Measurements from ENCODE around the gene EZH2. TPM values are rescaled to one million over a fixed set of nuclear protein-coding genes. Genes with fewer than 3 reads are reported as not detected.

EZH2 gene
- total RNA-seq, 1 donor from 2014 or later, result 37.5 TPM

DNA sequence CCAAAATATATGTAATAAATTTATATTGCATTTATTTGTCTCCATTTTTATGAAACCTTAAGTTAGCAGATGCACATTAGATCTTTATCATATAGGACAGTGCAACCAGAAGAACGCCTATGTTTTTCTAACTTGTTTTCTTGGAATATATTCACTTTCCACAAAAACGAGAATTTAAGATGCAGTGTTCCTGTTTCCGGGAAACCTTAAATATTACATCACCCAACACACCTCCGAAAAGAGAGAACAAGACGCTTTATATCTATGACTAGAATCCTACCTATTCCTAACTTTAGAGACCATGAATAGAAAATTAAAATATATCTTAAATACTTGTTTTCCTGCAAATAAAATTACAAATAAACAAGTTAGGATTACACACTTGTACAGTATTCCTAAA lies 1.9 kb downstream of the EZH2 start:
- TF ChIP-seq, protein P1, sequence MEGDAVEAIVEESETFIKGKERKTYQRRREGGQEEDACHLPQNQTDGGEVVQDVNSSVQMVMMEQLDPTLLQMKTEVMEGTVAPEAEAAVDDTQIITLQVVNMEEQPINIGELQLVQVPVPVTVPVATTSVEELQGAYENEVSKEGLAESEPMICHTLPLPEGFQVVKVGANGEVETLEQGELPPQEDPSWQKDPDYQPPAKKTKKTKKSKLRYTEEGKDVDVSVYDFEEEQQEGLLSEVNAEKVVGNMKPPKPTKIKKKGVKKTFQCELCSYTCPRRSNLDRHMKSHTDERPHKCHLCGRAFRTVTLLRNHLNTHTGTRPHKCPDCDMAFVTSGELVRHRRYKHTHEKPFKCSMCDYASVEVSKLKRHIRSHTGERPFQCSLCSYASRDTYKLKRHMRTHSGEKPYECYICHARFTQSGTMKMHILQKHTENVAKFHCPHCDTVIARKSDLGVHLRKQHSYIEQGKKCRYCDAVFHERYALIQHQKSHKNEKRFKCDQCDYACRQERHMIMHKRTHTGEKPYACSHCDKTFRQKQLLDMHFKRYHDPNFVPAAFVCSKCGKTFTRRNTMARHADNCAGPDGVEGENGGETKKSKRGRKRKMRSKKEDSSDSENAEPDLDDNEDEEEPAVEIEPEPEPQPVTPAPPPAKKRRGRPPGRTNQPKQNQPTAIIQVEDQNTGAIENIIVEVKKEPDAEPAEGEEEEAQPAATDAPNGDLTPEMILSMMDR (IDR thresholded peaks at IDR 0.05; ENCODE audit: unreplicated experiment), result no peak
- Mint-ChIP-seq H3K4me1 (ENCODE audit: unreplicated experiment) (peaks cover 16% of the 10 kb centered on the region), H3K27ac (ENCODE audit: unreplicated experiment) (no peak overlapping the region), H3K9me3 (ENCODE audit: unreplicated experiment) (no peaks in the 10 kb centered on the region), H3K4me3 (ENCODE audit: unreplicated experiment) (no peak overlapping the region), H3K27me3 (ENCODE audit: unreplicated experiment) (peaks cover 8% of the 10 kb centered on the region), H3K36me3 (ENCODE audit: low read depth, unreplicated experiment) (peaks cover 4% of the 10 kb centered on the region)
- no peak for DNase-seq (ENCODE audit: low spot score)

DNA sequence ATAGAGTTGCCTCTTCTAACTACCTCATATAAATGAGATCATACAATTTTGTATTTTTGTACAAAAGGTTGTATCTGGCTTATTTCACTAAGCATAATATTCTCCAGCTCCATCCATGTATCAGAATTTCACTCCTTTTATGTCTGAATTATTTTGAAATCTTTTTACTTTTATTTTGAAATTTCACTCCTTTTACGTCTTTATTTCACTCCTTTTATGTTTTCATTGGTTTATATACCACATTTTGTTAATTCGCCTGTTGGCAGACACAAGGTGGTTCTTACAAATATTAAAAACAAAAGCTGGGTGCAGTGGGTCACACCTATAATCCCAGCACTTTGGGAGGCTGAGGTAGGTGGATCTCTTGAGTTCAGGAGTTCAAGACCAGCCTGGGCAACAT lies 5.8 kb downstream of the EZH2 start:
- Mint-ChIP-seq H3K9me3 (ENCODE audit: unreplicated experiment) (no peaks in the 10 kb centered on the region), H3K36me3 (ENCODE audit: low read depth, unreplicated experiment) (peaks cover 4% of the 10 kb centered on the region)
- no peak for DNase-seq (ENCODE audit: low spot score)

DNA sequence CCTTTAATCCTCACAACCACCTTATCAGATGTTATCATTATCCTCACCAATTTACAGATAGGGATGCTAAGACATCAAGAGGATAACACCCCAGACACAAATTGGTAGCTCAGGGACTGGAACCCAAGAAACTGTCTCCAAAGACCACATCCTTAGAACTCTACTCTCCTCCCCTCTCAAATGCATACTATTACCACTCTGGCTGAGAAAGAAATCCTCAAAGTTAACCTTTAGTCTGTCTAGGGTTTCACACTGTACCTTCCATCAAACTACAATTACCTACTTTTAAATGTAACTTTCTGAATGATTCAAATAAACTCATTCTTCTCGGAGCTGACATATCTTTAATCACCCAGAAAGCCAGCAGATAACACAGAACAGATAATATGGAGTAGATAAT lies 6.6 kb downstream of the EZH2 start:
- Mint-ChIP-seq H3K27ac (ENCODE audit: unreplicated experiment) (no peak overlapping the region), H3K27me3 (ENCODE audit: unreplicated experiment) (no peaks in the 10 kb centered on the region), H3K4me3 (ENCODE audit: unreplicated experiment) (no peak overlapping the region), H3K9me3 (ENCODE audit: unreplicated experiment) (no peaks in the 10 kb centered on the region), H3K36me3 (ENCODE audit: low read depth, unreplicated experiment) (no peaks in the 10 kb centered on the region), H3K4me1 (ENCODE audit: unreplicated experiment) (peaks cover 9% of the 10 kb centered on the region)
- TF ChIP-seq, protein P1 (IDR thresholded peaks at IDR 0.05; ENCODE audit: unreplicated experiment), result no peak
- DNase-seq (ENCODE audit: low spot score), result no peak

More for the DNA sequence above, 5.8 kb downstream of the EZH2 start:
- H3K4me1 Mint-ChIP-seq (ENCODE audit: unreplicated experiment), result peaks cover 12% of the 10 kb centered on the region
- H3K4me3 Mint-ChIP-seq (ENCODE audit: unreplicated experiment), result no peak overlapping the region
- no peak overlapping the region for H3K27ac Mint-ChIP-seq (ENCODE audit: unreplicated experiment)
- peaks cover 6% of the 10 kb centered on the region for H3K27me3 Mint-ChIP-seq (ENCODE audit: unreplicated experiment)
- TF ChIP-seq, protein P1 (IDR thresholded peaks at IDR 0.05; ENCODE audit: unreplicated experiment), result no peak

DNA sequence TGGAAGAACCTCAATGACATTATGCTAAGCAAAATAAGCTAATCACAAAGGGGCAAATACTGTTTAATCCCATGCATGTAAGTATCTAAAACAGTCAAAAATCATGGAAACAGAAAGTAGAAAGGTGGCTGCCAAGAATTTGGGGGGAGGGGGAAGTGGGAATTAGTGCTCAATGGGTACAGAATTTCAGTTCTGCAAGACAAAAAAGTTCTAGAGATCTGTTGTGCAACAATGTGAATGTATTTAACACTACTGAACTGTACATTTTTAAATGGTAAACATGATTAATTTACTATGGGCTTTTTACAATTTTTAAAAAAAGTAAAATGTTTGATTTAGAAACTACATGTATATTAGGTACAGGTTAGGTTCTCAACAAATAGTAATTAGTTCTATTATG lies 11.9 kb downstream of the EZH2 start:
- peaks cover 7% of the 10 kb centered on the region for H3K4me1 Mint-ChIP-seq (ENCODE audit: unreplicated experiment)
- H3K4me3 Mint-ChIP-seq (ENCODE audit: unreplicated experiment), result no peak overlapping the region
- H3K27ac Mint-ChIP-seq (ENCODE audit: unreplicated experiment), result no peak overlapping the region
- DNase-seq (ENCODE audit: low spot score), result no peak
- no peaks in the 10 kb centered on the region for H3K9me3 Mint-ChIP-seq (ENCODE audit: unreplicated experiment)
- H3K36me3 Mint-ChIP-seq (ENCODE audit: low read depth, unreplicated experiment), result peaks cover 11% of the 10 kb centered on the region
- TF ChIP-seq, protein P1 (IDR thresholded peaks at IDR 0.05; ENCODE audit: unreplicated experiment), result no peak
- no peaks in the 10 kb centered on the region for H3K27me3 Mint-ChIP-seq (ENCODE audit: unreplicated experiment)

DNA sequence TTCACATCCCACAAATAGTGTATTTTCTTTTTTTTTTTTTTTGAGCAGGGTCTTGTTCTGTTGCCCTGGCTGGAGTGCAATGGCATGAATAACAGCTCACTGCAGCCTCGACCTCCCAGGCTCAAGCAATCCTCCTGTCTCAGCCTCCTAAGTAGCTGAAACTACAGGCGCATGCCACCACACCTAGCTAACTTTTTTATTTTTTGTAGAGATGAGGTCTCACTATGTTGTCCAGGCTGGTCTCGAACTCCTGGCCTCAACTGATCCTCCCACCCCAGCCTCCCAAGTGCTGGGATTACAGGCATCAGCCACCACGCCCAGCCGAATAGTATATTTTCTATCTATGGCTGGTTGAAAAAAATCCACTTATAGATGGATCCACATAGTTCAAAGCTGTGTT lies 12.5 kb downstream of the EZH2 start:
- Mint-ChIP-seq H3K36me3 (ENCODE audit: low read depth, unreplicated experiment) (peaks cover 11% of the 10 kb centered on the region), H3K9me3 (ENCODE audit: unreplicated experiment) (no peaks in the 10 kb centered on the region), H3K27me3 (ENCODE audit: unreplicated experiment) (no peaks in the 10 kb centered on the region), H3K4me3 (ENCODE audit: unreplicated experiment) (no peak overlapping the region), H3K27ac (ENCODE audit: unreplicated experiment) (no peak overlapping the region), H3K4me1 (ENCODE audit: unreplicated experiment) (peaks cover 7% of the 10 kb centered on the region)
- TF ChIP-seq, protein P1 (IDR thresholded peaks at IDR 0.05; ENCODE audit: unreplicated experiment), result no peak
- no peak for DNase-seq (ENCODE audit: low spot score)
